Type B pancreatic cell (in vitro differentiated cells): ENCODE measurements around the gene GAGE10. TPM values are rescaled to one million over a fixed set of nuclear protein-coding genes. Genes with fewer than 3 reads are reported as not detected.

Experiments
- DNase-seq: peaks from one replicate; pipeline ENCODE4 v3.0.0; 2021; ENCODE audit warnings: mixed read lengths; ENCODE audit not compliant: unreplicated experiment; ENCODE audit errors: extremely low spot score
- H3K27ac Mint-ChIP-seq: 2 replicates; pipeline ENCODE4 v1.8.0; 2021; ENCODE audit warnings: mild to moderate bottlenecking, mixed read lengths
- H3K27me3 Mint-ChIP-seq: 2 replicates; pipeline ENCODE4 v1.8.0; 2021; ENCODE audit warnings: mixed read lengths
- H3K36me3 Mint-ChIP-seq: 2 replicates; pipeline ENCODE4 v1.8.0; 2021; ENCODE audit warnings: mixed read lengths
- H3K4me1 Mint-ChIP-seq: one replicate; pipeline ENCODE4 v1.8.0; 2021; ENCODE audit warnings: mixed read lengths; ENCODE audit not compliant: unreplicated experiment
- H3K4me3 Mint-ChIP-seq: 2 replicates; pipeline ENCODE4 v1.8.0; 2021; ENCODE audit warnings: mild to moderate bottlenecking, mixed read lengths
- H3K9me3 Mint-ChIP-seq: 2 replicates; pipeline ENCODE4 v1.8.0; 2021; ENCODE audit warnings: mixed read lengths
- CTCF ChIP-seq: fragments of 200-600 bp; sonication (generic); conservative IDR thresholded peaks from 2 replicates; pipeline ENCODE4 v1.5.0; 2021; ENCODE audit warnings: antibody characterized with exemption, mild to moderate bottlenecking
- long read RNA-seq: library from polyadenylated mRNA; unstranded; transcript quantifications from one replicate; pipeline ENCODE4 v2.0.0, GENCODE V29; 2020
- total RNA-seq: library from RNA; stranded (reverse); gene quantifications from 2 replicates; pipeline ENCODE4 v1.2.1, GENCODE V29; 2021; ENCODE audit warnings: low replicate concordance

GAGE10 gene
- not detected in 2 replicates for total RNA-seq
- long read RNA-seq: 0 reads

GRCh38 chrX:49303346-49303745, at the start of gene GAGE10:
Gene GAGE10, plus strand, starts transcription at chrX:49303646. Its CDS starts 1,214 bp downstream, at chrX:49304860.
- no peak for TF ChIP-seq CTCF
- Mint-ChIP-seq H3K4me3 (no peak within 1 kb of the TSS), H3K9me3 (no peaks in the 10 kb centered on the region), H3K27me3 (no peaks in the 10 kb centered on the region), H3K4me1 (no peaks in the 10 kb centered on the region), H3K36me3 (no peaks in the 10 kb centered on the region), H3K27ac (no peak within 1 kb of the TSS)
- DNase-seq: no peak

- Mint-ChIP-seq H3K27ac (no peak overlapping the region), H3K4me1 (no peaks in the 10 kb centered on the region), H3K9me3 (no peaks in the 10 kb centered on the region), H3K4me3 (no peak overlapping the region), H3K36me3 (peaks cover 4% of the 10 kb centered on the region), H3K27me3 (no peaks in the 10 kb centered on the region)
- DNase-seq: no peak
- no peak for TF ChIP-seq CTCF
Observed at GRCh38 chrX:49254639-49255038, 48.8 kb upstream of the GAGE10 start.

- no peaks in the 10 kb centered on the region for H3K27me3 Mint-ChIP-seq
- no peak for TF ChIP-seq CTCF
- H3K9me3 Mint-ChIP-seq: no peaks in the 10 kb centered on the region
- H3K36me3 Mint-ChIP-seq: no peaks in the 10 kb centered on the region
- H3K4me1 Mint-ChIP-seq: no peaks in the 10 kb centered on the region
- no peak overlapping the region for H3K4me3 Mint-ChIP-seq
- H3K27ac Mint-ChIP-seq: no peak overlapping the region
- DNase-seq: no peak
Observed at GRCh38 chrX:49256268-49256995, 47.0 kb upstream of the GAGE10 start.

GRCh38 chrX:49257074-49257790, 46.2 kb upstream of the GAGE10 start:
- Mint-ChIP-seq H3K9me3 (no peaks in the 10 kb centered on the region), H3K4me3 (no peak overlapping the region), H3K4me1 (no peaks in the 10 kb centered on the region), H3K36me3 (no peaks in the 10 kb centered on the region), H3K27me3 (no peaks in the 10 kb centered on the region), H3K27ac (no peak overlapping the region)
- TF ChIP-seq CTCF: no peak
- DNase-seq: no peak

- DNase-seq: no peak
- TF ChIP-seq CTCF: no peak
- no peaks in the 10 kb centered on the region for H3K27me3 Mint-ChIP-seq
- no peaks in the 10 kb centered on the region for H3K4me1 Mint-ChIP-seq
- H3K4me3 Mint-ChIP-seq: no peak overlapping the region
- H3K36me3 Mint-ChIP-seq: no peaks in the 10 kb centered on the region
- H3K27ac Mint-ChIP-seq: no peak overlapping the region
- H3K9me3 Mint-ChIP-seq: no peaks in the 10 kb centered on the region
Observed at GRCh38 chrX:49257846-49258748, 45.3 kb upstream of the GAGE10 start.
